RKO (cell line): ENCODE results near the gene PLEKHA5.
"Not testable (repeated sequence)": the region's sequence is repeated elsewhere in the genome, so short reads cannot be mapped to it uniquely, and the experiment has no call there.

Experiments
- DNase-seq: peaks from one replicate; pipeline ENCODE4 v3.0.0-alpha.2; 2016; ENCODE audit warnings: low spot score

The PLEKHA5 gene

GRCh38 chr12:19129486-19130223, at the start of gene PLEKHA5:
TSS of gene PLEKHA5 (plus strand) at chr12:19129733. CDS start at chr12:19129800, 67 bp downstream.
- peak; percentile 60 for DNase-seq

- no peak for DNase-seq
These were observed 48.6 kb upstream of the PLEKHA5 start for GRCh38 chr12:19080918-19081317.

GRCh38 chr12:19082365-19082911, 47.1 kb upstream of the PLEKHA5 start:
- no peak for DNase-seq

- no peak for DNase-seq
These were observed 45.0 kb upstream of the PLEKHA5 start for GRCh38 chr12:19084547-19084946.

DNA sequence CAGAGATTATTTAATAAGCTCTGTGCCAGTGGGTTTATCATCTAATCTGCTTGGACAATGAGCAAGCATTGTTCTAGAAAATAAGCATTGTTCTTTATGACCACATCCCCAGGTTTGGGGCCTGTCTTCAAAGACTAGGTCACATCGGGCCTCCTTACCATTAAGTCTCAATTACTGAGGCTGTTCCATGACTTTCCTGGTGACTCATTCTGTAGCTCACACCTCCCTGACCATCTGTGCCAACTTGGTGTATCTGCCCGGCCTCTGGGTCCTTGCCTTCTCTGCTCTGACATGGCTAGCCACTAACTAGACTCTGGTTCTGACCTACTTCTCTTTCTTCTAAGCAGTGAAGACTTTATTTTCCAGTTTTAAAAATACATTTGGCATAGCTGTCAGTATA, 44.4 kb upstream of the PLEKHA5 start:
- DNase-seq, result peak; percentile 52

GRCh38 chr12:19088606-19089005, 40.9 kb upstream of the PLEKHA5 start:
- no peak for DNase-seq

DNA sequence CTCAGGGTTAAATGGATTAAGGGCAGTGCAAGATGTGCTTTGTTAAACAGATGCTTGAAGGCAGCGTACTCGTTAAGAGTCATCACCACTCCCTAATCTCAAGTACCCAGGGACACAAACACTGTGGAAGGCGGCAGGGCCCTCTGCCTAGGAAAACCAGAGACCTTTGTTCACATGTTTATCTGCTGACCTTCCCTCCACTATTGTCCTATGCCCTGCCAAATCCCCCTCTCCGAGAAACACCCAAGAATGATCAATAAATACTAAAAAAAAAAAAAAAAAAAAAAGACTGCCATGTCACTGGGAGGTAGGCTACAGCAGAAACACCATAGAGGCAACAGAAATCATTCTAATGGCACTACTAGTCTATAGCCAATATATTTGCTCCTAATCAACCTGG, 37.1 kb upstream of the PLEKHA5 start:
- not testable (repeated sequence) for DNase-seq

DNA sequence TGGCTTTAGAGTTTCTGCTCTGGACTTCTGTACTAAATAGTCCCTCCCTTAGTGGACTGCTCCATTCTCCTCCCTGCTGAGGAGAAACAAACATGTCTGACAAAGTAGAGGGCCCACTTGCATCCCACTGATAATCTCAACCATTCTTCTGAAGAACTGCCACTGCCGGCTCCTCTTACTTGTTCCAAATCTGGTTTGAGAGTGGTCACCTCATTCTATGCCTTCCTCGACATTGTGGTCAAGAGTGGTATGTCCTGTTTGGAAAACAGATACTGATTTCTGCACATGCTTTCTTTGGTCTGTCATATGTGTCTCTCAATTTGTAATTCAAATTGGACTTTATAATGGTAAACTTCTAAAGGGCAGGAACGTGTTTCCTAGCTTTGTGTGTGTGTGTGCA, 36.3 kb upstream of the PLEKHA5 start:
- no peak for DNase-seq

DNA sequence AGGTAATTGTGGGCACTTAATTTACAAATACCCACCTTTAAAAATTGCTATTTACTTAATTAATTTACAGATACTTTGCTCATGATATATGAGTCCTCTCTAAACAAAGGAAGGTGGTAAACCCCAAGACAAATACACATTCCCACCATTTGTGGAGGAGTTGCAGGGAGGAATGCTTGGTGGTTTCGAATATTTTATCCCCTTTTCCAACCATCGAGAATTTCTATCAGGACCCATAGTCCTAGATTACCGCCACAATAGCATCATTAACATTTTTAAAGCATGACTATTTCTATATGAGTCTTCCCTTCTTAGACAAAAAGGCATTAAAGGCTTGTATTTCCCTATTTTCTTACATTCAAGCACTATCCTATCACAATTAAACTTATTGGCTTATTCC, 34.2 kb upstream of the PLEKHA5 start:
- no peak for DNase-seq

DNA sequence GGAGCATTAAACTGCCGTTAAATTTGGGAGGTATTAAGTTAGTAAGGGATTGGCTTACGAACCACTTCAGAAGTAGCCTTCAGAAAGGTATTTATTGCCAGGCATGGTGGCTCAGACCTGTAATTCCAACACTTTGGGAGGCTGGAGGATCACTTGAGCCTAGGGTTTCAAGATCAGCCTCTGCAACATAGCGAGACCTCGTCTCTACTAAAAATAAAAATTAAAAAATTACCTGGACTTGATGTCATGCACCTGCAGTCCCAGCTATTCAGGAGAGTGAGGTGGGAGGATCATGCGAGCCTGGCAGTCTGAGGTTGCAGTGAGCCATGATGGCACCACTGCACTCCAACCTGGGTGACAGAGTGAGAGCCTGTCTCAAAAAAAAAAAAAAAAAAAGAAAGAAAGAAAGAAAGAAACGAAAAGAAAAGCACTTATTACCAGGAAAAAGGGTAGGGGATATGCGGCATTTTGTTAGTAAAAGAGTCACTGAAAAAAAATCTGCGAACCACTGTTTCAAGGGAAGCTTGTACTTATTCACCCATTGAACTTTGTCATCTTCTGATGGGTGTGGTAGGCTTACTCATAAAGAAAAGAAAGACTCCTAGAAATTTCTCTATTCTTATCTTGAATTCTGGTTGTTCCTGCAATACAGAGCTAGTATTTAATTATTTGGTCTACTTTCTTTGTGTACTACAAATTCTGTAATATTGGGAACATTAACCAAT, 33.6 kb upstream of the PLEKHA5 start:
- no peak for DNase-seq

- DNase-seq, result no peak
These were observed 24.1 kb upstream of the PLEKHA5 start for GRCh38 chr12:19105463-19105862.

GRCh38 chr12:19107750-19108149, 21.8 kb upstream of the PLEKHA5 start:
- DNase-seq, result no peak

- DNase-seq, result no peak
These were observed 19.2 kb upstream of the PLEKHA5 start for GRCh38 chr12:19110221-19110940.

- no peak for DNase-seq
These were observed 16.1 kb upstream of the PLEKHA5 start for GRCh38 chr12:19113464-19113863.

DNA sequence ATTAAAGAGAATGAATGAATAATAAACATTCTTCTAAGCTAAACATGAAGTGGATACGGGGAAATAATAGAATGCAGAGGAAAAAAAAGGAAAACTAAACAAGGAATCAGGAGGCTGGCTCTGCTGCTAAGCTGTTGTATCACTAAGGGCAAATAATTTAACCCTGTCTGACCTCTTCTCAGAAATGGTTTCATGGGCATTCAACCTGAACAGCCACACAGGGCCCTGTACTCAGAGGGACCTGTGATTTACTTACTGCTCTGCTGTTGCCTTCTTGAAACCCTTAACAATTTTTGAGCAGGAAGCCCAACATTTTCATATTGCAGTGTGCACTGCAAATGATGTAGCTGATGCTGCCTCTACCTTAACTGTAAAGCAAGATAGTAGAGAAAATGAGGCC, 14.2 kb upstream of the PLEKHA5 start:
- no peak for DNase-seq

GRCh38 chr12:19119440-19119839, 10.1 kb upstream of the PLEKHA5 start:
- no peak for DNase-seq

DNA sequence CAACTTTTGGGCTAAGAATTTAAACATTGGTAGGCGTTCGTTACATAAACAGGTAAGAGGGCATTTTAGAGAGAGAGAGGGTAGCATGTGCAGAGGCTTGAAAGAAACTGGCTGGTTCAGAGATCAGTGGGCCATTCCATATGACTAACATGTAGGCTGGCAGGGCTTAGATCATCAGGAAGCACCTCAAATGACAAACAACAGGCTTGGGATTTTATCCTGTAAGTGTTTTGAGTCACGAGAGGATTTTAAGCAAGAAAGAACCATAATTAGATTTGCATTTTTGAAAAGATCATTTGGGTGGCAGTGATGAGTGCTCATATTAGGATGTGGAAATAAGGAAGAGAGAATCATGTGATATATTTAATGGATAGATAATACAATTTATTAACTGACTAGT, 8.7 kb upstream of the PLEKHA5 start:
- DNase-seq, result peak; percentile 55

DNA sequence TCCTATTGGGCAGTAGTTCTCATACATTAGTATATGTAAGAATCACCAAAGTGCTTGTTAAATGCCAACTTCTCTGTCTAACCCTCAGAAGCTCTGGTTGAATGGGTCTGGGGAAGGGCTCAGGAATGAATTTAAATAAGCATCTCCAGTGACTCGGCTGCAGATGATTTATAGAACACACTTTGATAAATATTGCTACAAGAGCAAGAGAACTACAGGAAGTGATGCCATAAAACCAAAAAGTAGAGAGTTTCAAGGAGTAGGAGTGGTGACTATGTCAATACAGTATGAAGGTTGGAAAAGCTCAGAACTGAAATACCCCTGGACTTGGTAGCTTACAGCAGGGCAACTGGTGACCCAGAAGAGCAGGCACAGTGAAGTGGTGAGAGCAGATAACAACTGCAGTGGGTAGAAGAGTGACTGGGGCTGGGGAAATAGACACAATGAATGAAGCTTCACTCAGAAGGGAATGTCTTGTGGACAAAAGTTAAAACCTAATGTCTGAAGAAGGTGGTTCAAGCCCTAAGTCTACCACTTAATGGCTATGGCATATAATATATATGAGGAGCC, 8.0 kb upstream of the PLEKHA5 start:
- DNase-seq, result no peak

GRCh38 chr12:19125325-19125724, 4.2 kb upstream of the PLEKHA5 start:
- DNase-seq, result peak; percentile 42

DNA sequence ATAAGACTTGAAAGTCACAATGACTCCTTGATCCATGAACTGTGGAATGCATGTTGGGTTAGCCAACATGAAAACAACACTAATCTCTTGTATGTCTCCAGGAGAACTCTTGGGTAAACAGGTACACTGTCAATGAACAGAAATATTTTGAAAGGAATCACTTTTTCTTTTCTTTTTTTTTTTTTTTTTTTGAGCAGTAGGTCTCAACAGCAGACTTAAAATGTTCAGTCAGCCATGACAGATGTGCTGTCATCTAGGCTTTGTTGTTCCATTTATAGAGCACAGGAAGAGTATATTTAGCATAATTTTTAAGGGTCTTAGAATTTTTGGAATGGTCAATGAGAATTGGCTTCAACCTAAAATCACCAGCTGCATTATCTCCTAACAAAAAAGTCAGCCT, 2.3 kb upstream of the PLEKHA5 start:
- DNase-seq, result no peak

DNA sequence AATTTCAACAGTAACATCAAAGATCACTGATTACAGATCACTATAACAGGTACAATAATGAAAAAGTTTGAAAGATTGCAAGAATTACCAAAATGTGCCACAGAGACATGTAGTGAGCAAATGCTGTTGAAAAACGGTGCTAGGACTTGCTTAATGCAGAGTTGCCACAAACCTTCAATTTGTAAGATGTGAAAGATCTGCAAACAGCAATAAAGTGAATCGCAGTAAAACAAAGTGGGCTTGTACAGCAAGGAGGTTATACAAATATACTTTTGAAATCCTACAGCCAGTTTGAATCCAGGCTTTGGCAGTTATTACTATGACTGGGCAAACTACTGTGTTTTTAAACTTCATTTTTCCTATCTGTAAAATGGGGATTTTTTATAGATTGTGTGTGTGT, 1.0 kb upstream of the PLEKHA5 start:
- DNase-seq, result no peak

GRCh38 chr12:19129122-19129485, 429 bp upstream of the PLEKHA5 start:
- no peak for DNase-seq
